ENCODE results near the gene TAF1B. TPM values are rescaled to one million over a fixed set of nuclear protein-coding genes. Genes with fewer than 3 reads are reported as not detected.

Gene TAF1B
- total RNA-seq: 22.9 and 31.4 TPM in 2 replicates

DNA sequence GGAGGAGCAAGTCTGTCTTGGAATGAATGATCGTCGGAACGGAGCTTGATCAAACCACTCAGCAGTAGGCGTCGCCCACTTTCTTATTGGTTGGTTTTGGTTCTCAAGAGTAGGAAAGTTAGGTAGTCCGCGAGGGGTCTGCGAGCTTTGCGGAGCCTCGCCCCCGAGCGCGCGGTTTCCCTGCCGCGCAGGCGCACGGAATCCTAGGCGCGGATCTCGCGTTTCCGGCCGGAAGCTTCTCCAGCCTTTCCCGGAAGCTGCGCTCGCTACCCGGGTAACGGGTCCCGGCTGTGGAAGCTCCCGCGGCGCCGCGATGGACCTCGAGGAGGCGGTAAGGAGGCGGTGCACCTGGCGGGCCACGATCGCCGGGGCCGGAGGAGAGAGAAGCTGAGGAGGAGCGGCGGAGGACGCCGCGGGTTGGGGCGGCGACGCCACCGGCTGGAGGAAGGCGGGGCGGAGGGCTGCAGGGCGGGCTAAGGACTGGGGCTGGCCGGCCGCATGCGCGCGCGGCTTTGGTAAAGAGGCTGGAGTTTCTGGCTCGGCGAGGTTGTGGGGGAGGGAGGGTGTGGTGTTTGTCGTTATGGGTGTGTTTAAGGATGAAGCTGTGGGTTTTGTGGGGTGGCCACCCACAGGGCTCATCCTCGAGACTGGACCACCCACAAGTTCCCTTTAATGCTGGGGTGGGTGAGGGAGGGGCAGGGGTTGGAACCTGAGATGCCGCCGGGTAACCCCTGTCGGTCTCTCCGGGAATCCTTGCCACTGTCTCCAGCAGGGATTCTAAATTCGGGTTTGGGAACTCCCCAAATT is at the start of gene TAF1B:
TSS of gene TAF1B (plus strand) at position 246 of the 807 bp plus-strand sequence. CDS start at position 314, 68 bp downstream.

DNA sequence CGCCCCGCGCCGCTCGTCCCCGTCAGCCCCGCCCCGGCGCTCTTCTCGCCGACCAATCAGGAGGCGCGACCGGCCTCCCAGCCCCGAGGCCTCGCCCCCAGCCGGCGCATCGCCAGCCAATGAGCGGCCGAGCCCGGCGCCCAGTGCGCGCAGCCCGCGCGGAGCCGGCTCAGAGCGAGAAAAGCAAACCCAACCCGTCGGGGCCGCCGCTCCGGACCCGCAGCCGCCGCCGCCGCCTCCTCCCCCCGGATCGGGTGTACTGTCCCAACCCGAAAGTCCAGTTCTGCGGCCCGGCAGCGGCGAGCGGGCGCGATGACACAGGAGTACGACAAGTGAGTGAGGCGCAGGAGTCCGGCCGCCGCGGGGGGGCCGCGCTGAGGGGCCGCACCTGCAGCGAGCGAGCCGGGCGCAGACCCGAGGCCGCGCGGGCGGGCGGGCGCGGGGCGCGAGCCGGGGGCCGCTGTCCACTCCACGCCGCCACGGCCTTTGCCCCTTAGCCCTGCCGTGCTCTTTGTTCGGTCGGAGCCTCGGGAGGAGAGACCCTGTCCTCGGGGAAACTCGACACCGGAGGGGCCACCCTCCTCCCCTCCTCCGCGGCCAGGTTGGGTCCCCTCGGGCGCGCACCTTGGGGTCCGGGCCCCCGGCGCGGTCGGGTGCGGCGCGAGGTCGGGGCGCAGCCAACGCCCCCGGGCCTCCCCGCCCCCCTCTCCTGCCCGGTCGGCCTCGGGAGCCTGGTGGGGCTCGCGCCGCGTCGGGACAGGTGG is 108.4 kb downstream of the TAF1B start, which contains the start of gene GRHL1:
TSS of gene GRHL1 (plus strand) at position 172 of the 764 bp plus-strand sequence. CDS start at position 313, 141 bp downstream.

Other genes with a start within 250 kb of the TAF1B start
- gene YWHAQ, start 212.5 kb upstream of the TAF1B start, total RNA-seq: 297 and 494 TPM in 2 replicates
- gene GRHL1, start 108.2 kb downstream of the TAF1B start, total RNA-seq: 0.57 and 0.65 TPM in 2 replicates
- gene KLF11, start 200.1 kb downstream of the TAF1B start, total RNA-seq: 9.2 and 13.1 TPM in 2 replicates
- gene CYS1, start 236.9 kb downstream of the TAF1B start, total RNA-seq: 0.33 TPM in 1 of 2 replicates, not detected in the other

Measured in vein endothelial cell (primary cell).